Activated CD8-positive, alpha-beta memory T cell treated with anti-CD3 and anti-CD28 coated beads for 48 hours (primary cell): ENCODE data around the gene CCDC183.
A peak's percentile ranks its signal among the peaks of the same experiment; 100 is the strongest.
"Not testable (repeated sequence)": the region's sequence is repeated elsewhere in the genome, so short reads cannot be mapped to it uniquely, and the experiment has no call there.

Source experiments
- DNase-seq, 3 experiments: peaks; one replicate each; pipeline ENCODE4 v3.0.0-alpha.2; 2020; ENCODE audit warnings: low read depth in 2 of 3, low spot score in 2 of 3

The CCDC183 gene

DNA sequence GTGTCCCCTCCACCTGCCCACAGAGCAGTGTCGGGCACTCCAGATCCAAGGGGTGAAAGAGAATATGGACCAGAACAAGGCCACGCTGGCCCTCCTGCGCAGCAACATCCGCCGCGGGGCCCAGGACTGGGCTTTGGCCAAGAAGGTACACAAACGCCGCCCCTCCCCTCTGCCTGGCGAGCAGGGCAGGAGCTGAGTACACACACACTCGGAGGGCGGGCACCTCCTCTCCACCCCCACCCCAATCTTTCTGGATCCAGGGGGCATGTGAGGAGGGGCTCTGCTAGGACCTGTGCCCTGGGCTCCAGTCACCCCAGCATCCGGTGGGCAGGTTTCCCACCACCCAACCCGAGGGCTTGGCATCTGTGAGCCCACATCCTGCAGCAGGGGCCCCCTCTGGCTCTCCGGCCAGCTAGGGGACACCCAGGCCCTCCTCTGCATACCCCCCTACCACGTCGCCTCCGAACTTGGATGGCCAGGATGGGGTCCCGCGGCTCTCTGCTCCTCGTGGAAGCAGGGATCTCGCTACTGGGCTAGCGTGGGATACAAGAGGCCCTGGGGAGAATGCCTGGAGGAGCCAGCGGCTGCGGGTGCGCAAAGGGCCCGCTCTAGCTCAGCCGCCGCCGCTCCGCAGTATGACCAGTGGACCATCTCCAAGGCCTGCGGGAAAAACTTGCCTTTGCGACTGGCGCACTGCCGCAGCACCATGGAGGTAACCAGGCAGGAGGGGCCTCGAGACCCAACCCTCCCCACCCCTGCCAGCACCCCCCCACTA is 3.1 kb downstream of the CCDC183 start:
- no peak for DNase-seq

DNA sequence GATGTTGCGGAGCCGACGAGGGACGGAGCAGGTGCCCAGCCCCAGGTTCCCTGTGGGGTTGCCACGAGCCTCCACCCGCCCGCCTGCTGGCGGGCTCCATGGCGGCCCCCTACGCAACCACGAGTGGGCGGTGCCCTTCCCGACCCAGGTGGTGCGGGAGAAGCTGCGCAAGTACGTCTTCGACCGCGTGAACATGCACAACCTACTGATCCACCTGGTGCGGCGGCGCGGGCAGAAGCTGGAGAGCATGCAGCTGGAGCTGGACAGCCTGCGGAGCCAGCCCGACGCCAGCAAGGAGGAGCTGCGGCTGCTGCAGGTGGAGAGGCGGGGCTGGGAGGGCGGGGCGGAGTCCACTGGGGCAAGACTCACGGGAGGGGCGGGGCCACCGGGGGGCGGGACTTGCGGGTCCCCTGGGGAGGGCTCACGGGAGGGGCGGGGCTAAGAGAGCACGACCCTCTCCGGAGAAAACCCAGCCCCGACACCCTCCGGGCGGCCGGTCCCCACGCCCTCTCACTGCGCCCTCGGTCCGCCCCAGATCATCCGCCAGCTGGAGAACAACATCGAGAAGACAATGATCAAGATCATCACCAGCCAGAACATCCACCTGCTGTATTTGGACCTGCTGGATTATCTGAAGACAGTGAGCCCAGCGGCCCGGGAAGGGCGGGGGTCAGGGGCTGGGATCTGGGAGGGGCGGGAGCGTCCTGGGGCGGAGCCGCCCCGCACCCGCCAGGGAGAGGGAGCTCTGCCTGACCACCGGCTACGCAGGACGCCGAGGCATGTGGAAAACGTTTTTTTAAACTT is 3.9 kb downstream of the CCDC183 start:
- DNase-seq = peak; percentile 67 to 90 (median 75)

DNA sequence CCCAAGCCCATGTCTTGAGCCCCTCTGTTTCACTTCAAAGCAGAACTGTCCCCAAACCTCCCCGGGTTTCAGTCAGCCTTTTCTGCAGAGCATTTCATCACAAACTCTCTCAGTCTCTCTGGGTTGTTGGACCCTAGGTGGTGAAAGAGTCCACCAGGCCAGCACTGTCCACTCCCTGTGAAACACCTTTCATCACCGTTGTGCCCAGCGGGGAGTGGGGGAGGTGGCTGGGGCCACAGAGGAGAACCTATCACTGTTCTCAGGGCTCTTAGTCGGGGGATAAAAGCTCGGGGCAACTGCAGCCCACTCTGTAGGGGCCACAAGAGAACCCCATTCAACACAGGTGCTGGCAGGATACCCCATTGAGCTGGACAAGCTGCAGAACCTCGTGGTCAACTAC is 6.2 kb downstream of the CCDC183 start:
- no peak for DNase-seq

DNA sequence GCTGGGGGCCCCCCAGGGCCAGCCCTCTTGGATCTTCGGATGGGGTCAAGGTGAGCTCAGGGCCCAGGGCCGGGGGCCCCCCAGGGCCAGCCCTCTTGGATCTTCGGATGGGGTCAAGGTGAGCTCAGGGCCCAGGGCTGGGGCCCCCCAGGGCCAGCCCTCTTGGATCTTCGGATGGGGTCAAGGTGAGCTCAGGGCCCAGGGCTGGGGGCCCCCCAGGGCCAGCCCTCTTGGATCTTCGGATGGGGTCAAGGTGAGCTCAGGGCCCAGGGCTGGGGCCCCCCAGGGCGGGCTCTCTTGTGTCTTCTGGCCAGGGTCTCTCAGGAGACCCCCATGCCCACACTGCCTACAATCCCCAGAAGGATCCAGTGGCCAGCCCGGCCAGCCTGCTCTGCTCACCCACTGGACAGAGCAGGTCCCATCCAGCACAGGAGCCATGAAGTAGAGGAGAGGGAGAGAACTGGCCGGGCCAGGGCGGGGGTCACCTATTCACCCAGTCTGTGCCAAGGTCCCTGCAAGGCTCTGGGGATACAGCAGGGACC is 6.9 kb downstream of the CCDC183 start:
- DNase-seq = not testable (repeated sequence)

DNA sequence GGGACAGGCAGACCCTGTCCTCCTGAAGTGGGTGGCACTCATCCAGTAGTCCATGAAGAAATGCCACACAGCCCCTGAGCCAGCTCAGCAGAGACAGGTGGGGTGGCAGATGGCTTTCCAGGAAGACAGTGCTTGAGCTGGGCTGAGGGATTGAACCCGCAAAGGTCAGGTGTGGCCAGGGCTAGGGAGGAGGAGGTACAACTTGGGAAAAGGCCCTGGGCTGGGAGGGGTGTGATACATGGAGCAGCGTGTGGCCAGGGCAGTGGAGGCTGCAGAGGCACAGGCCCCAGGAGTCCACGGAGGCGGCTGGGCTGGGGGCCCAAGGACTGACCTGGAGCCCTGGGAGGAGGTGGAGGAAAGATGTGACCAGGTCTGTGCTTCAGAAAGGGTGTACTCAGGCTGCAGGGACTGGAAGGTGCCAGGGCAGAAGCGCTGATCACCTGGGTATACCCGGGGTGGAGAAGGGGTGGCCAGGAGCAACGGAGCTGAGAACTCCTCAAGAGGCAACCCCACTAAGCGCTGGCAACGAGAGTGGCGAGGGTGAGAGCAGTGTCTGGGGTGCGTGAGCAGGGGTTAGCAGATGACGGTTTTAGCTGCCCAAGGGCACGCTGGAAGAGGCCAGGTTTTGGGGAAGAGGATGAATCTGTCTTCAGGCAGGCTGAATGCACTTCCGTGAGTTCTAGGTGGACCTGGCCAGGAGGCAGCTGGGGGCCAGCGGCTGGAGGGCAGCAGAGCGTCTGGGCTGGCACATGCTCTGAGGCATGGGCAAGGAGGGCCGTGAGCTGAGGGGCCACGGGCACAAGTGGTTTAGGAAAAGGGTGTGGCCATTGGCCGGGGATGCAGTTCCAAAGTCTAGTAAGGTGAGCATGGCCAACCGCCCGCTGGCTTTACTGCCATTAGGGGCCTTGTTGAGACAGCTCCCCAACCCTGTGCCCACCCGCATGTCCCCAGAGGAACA is 7.7 kb downstream of the CCDC183 start:
- DNase-seq = no peak

- no peak for DNase-seq
Observed at GRCh38 chr9:136804509-136805206, 8.5 kb downstream of the CCDC183 start.

GRCh38 chr9:136805207-136805740 is 9.1 kb downstream of the CCDC183 start:
- DNase-seq = no peak

- DNase-seq = no peak
Observed at GRCh38 chr9:136806067-136806466, 9.9 kb downstream of the CCDC183 start.

DNA sequence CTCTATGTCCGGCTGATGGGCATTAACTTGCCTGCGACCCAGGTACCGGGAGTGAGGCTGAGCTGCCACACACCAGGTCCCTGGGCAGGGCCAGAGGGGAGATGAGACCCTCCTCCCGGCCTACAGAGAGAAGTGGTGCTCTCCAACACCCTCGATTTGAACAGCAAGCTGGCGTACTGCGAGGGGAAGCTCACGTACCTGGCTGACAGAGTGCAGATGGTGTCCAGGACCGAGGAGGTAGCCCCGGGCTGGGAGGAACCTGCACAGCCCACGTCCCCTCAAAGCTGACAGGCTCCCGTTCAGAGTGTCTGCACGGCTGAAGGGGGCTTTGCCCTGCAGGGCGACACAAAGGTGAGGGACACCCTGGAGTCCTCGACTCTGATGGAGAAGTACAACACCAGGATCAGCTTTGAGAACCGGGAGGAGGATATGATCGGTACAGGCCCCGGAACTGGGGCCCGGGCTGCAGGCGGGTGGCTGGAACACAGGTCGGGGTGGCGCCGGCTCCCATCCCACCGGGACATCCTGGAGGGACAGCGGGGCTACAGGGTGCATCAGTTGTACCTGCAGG is 10.6 kb downstream of the CCDC183 start:
- no peak for DNase-seq

DNA sequence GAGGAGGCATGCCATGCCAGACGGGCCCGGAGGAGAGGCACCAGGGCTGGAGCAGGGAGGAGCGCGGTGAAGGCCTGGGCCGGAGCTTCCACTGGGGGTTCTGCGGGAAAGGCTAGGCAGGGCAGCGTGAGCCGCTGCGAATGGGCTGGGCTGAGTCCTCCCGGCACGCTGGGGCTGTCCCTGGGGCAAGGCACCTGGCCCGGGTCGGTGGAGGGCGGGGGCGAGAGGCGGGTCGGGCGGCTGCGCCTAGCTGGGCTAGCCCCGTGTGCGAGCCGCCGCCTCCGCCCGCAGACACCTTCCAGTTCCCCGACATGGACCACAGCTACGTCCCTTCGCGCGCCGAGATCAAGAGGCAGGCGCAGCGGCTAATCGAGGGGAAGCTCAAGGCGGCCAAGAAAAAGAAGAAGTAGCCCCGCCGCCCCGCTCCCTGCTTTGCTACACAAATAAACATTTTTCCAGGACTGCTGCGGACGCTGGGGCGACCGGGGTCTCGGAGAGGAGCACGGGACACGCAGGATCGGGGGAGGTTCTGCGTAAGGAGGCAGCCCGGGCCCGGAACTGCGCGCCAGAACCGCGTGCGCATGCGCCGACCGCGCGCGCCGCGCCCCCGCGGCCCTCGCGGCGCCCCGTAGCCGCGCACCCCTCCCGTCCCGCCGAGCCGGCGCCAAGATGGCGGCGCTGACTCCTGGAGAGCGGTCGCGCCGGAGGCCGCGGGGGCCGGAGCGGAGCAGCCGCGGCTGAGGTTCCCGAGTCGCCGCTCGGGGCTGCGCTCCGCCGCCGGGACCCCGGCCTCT is 11.3 kb downstream of the CCDC183 start, which contains the start of gene RABL6:
RABL6 (plus strand) TSS at position 668 of the 794 bp plus-strand sequence. CDS start 249 bp downstream, outside the sequence.
- peak; percentile 58 to 74 (median 64) for DNase-seq

- no peak for DNase-seq
Observed at GRCh38 chr9:136808075-136808805, 12.1 kb downstream of the CCDC183 start.

- no peak for DNase-seq
Observed at GRCh38 chr9:136808806-136809158, 12.6 kb downstream of the CCDC183 start.

DNA sequence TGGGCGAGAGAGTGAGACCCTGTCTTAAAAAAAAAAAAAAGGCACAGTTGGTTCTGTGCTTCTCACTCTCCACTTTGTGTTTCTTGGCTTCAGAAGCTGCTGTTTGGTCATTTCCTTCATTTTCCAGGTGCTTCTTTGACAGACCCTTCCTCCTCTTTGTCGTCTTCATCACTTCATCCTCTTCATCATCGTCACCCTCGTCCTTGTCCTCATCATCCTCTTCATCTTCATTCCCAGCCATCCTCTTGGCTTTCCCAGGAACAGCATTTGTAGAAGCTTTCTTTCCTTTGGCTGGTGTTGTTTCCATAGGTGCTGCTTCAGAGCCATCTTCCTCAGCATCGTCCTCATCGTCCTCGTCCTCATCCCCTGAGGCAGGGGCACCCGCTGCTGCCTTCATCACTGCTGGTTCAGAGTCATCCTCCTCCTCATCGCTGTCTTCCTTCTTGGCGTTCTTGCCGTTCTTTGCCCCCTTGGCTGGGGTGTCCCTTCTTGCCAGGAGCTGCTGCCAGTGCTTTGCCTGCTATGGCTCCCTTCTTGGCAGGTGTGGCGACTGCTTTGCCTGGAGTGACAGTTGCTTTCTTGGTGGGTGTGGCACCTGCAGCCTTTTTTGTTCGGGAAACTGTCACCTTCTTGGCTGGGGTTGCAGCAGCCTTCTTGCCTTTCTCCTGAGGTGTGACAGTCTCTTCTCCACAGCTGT is 18.7 kb downstream of the CCDC183 start:
- no peak for DNase-seq

GRCh38 chr9:136815422-136815782 is 19.3 kb downstream of the CCDC183 start:
- DNase-seq = no peak

- no peak for DNase-seq
Observed at GRCh38 chr9:136820971-136821825, 25.1 kb downstream of the CCDC183 start.

- DNase-seq = no peak
Observed at GRCh38 chr9:136821826-136822544, 25.8 kb downstream of the CCDC183 start.
